IMR-90 (cell line): ENCODE results near the gene ITGA5. TPM values are rescaled to one million over a fixed set of nuclear protein-coding genes. Genes with fewer than 3 reads are reported as not detected.

ENCODE experiments used
- ATAC-seq: fragments of 200-7000 bp; cut with Tn5 transposase; 2 replicates; pipeline ENCODE4 v1.9.1; 2020; ENCODE audit warnings: low read depth, mild to moderate bottlenecking, moderate library complexity
- BruUV-seq: library from RNA; stranded (reverse); fragments of 400-500 nt; replicated peaks from 2 replicates; lab custom pipeline; 2021; lab: Mats Ljungman, UMichigan
- CTCF ChIA-PET: fragments of 300-600 bp; formaldehyde crosslinking; extraction: SDS; loops from one replicate; lab custom pipeline; 2021; ENCODE audit warnings: antibody characterized with exemption; lab: Yijun Ruan, JAX
- POLR2A ChIA-PET: fragments of 300-600 bp; sonication (Branson Sonifier 250); formaldehyde crosslinking; loops from one replicate; lab custom pipeline; 2022; ENCODE audit warnings: antibody characterized with exemption; ENCODE audit not compliant: unreplicated experiment; lab: Charles Lee
- DNase-seq: peaks from one replicate; pipeline ENCODE4 v3.0.0; 2013
- H2AFZ ChIP-seq: replicated peaks from 2 replicates; pipeline ENCODE3; 2013; ENCODE audit warnings: low read length, mild to moderate bottlenecking; ENCODE audit not compliant: poor library complexity
- H2AK5ac ChIP-seq: 2 replicates; pipeline ENCODE4 v1.6.1; 2013; ENCODE audit warnings: low read depth, low read length, inconsistent platforms
- H2AK9ac ChIP-seq: replicated peaks from 2 replicates; pipeline ENCODE3; 2013; ENCODE audit warnings: mild to moderate bottlenecking, low read depth, low read length, moderate library complexity; ENCODE audit not compliant: poor library complexity
- H2BK120ac ChIP-seq: 2 replicates; pipeline ENCODE4 v1.6.1; 2013; ENCODE audit warnings: low read depth, low read length, inconsistent platforms
- H2BK15ac ChIP-seq: 3 replicates; pipeline ENCODE4 v1.6.1; 2013; ENCODE audit warnings: low read depth, low read length, inconsistent platforms
- H2BK20ac ChIP-seq: 2 replicates; pipeline ENCODE4 v1.6.1; 2013; ENCODE audit warnings: low read depth, mild to moderate bottlenecking, inconsistent platforms, low read length, moderate library complexity
- H2BK5ac ChIP-seq: 2 replicates; pipeline ENCODE4 v1.6.1; 2013; ENCODE audit warnings: mild to moderate bottlenecking, low read depth, low read length, inconsistent platforms; ENCODE audit not compliant: poor library complexity, severe bottlenecking
- H3K14ac ChIP-seq: replicated peaks from 2 replicates; pipeline ENCODE4 v1.6.1; 2013; ENCODE audit warnings: low read depth, low read length, inconsistent platforms
- H3K18ac ChIP-seq: 2 replicates; pipeline ENCODE4 v1.6.1; 2013; ENCODE audit warnings: low read depth, low read length, control low read depth
- H3K23ac ChIP-seq: 2 replicates; pipeline ENCODE4 v1.6.1; 2013; ENCODE audit warnings: low read depth, low read length, inconsistent platforms
- H3K27ac ChIP-seq: 2 replicates; pipeline ENCODE4 v1.5.1; 2013; ENCODE audit warnings: mild to moderate bottlenecking, control low read depth, low read length; ENCODE audit not compliant: insufficient read depth
- H3K27me3 ChIP-seq: 2 replicates; pipeline ENCODE4 v1.6.1; 2013; ENCODE audit warnings: low read length; ENCODE audit not compliant: control insufficient read depth, insufficient read depth
- H3K36me3 ChIP-seq: 2 replicates; pipeline ENCODE4 v1.6.1; 2013; ENCODE audit warnings: low read length, mixed read lengths; ENCODE audit not compliant: control insufficient read depth, insufficient read depth
- H3K4ac ChIP-seq: 2 replicates; pipeline ENCODE4 v1.6.1; 2013; ENCODE audit warnings: low read depth, low read length, inconsistent platforms
- H3K4me1 ChIP-seq: 2 replicates; pipeline ENCODE4 v1.6.1; 2013; ENCODE audit warnings: low read length, mixed read lengths; ENCODE audit not compliant: control insufficient read depth, insufficient read depth
- H3K4me2 ChIP-seq: 2 replicates; pipeline ENCODE4 v1.6.1; 2013; ENCODE audit warnings: low read depth, mild to moderate bottlenecking, control low read depth, low read length, moderate library complexity
- H3K4me3 ChIP-seq: 2 replicates; pipeline ENCODE4 v1.5.1; 2013; ENCODE audit warnings: low read depth, mild to moderate bottlenecking, control low read depth, low read length, moderate library complexity; ENCODE audit not compliant: insufficient read depth
- H3K56ac ChIP-seq: 2 replicates; pipeline ENCODE4 v1.6.1; 2013; ENCODE audit warnings: low read length, inconsistent platforms; ENCODE audit not compliant: insufficient read depth; ENCODE audit errors: extremely low read depth
- H3K79me1 ChIP-seq, 2 experiments: 2 replicates each; pipeline ENCODE4 v1.6.1; 2013; ENCODE audit warnings: low read length in 2 of 2, inconsistent platforms in 1 of 2, low read depth in 1 of 2
- H3K9ac ChIP-seq: 2 replicates; pipeline ENCODE4 v1.6.1; 2013; ENCODE audit warnings: low read depth, low read length, control low read depth
- H3K9me1 ChIP-seq: 2 replicates; pipeline ENCODE4 v1.6.1; 2013; ENCODE audit warnings: low read length, inconsistent platforms; ENCODE audit not compliant: insufficient read depth
- H3K9me3 ChIP-seq: 2 replicates; pipeline ENCODE4 v1.6.1; 2013; ENCODE audit warnings: low read length; ENCODE audit not compliant: control insufficient read depth, insufficient read depth
- H4K20me1 ChIP-seq: 2 replicates; pipeline ENCODE4 v1.6.1; 2013; ENCODE audit warnings: low read length, inconsistent platforms; ENCODE audit not compliant: insufficient read depth
- H4K5ac ChIP-seq: 2 replicates; pipeline ENCODE4 v1.6.1; 2013; ENCODE audit warnings: mild to moderate bottlenecking, low read depth, low read length, control low read depth
- H4K8ac ChIP-seq, 2 experiments: 2 replicates each; pipeline ENCODE4 v1.6.1; 2013; ENCODE audit warnings: low read depth in 2 of 2, low read length in 2 of 2, control low read depth in 1 of 2, inconsistent platforms in 1 of 2
- H4K91ac ChIP-seq: 2 replicates; pipeline ENCODE4 v1.6.1; 2013; ENCODE audit warnings: low read depth, low read length, inconsistent platforms; ENCODE audit not compliant: insufficient read depth
- CEBPB ChIP-seq: IDR thresholded peaks from 2 replicates; pipeline ENCODE4 v1.6.1; 2012; ENCODE audit warnings: low read depth, low read length, improper control_type of control experiment
- CHD1 ChIP-seq: IDR thresholded peaks from 2 replicates; pipeline ENCODE4 v1.6.1; 2012; ENCODE audit warnings: low read depth, low read length, improper control_type of control experiment
- FOS ChIP-seq: fragments of 150-350 bp; IDR thresholded peaks from 2 replicates; pipeline ENCODE4 v1.6.1; 2016; ENCODE audit warnings: low read depth, low read length
- RAD21 ChIP-seq: IDR thresholded peaks from 2 replicates; pipeline ENCODE4 v1.6.1; 2012; ENCODE audit warnings: low read length, improper control_type of control experiment
- WGBS, 2 experiments: methylation state at CpG; one replicate each; pipeline versions ENCODE4 v1.1.5 to v1.1.7; 2013; ENCODE audit warnings: missing lambda C conversion rate in 2 of 2; ENCODE audit not compliant: insufficient read length in 1 of 2; ENCODE audit errors: extremely low coverage in 2 of 2; 5-methylcytosine and 5-hydroxymethylcytosine counted together
- dilution Hi-C: fragments of 300-500 bp; cut with HindIII; formaldehyde crosslinking; loops from one replicate; pipeline ENCODE4 v1.14.3; 2018; ENCODE audit warnings: low sequenced_read_pairs; ENCODE audit not compliant: unreplicated experiment
- in situ Hi-C: fragments of 300-500 bp; cut with MboI; formaldehyde crosslinking; loops from 3 replicates; pipeline ENCODE4 v1.14.3; 2019; ENCODE audit warnings: low sequenced_read_pairs, inconsistent platforms, mixed read lengths
- intact Hi-C: fragments of 100-400 bp; cut with micrococcal nuclease; formaldehyde crosslinking; loops from 2 replicates; pipeline ENCODE4 v1.10.0; 2022
- polyA plus RNA-seq, 3 experiments: library from polyadenylated mRNA; depleted of rRNA; stranded (reverse); fragments of >200 nt; gene quantifications; 2 replicates each; pipeline ENCODE4 v1.2.3, GENCODE V29; 2012; ENCODE audit warnings: low replicate concordance in 1 of 3
- total RNA-seq: library from RNA; depleted of rRNA; stranded (reverse); fragments of >200 nt; gene quantifications from 2 replicates; pipeline ENCODE4 v1.2.3, GENCODE V29; 2012
- TF ChIP-seq, protein P1 (sequence below): fragments of 150-350 bp; IDR thresholded peaks from 2 replicates; pipeline ENCODE4 v1.6.1; 2016; ENCODE audit warnings: low read depth, mild to moderate bottlenecking, low read length, moderate library complexity, borderline replicate concordance
- TF ChIP-seq, protein P2 (sequence below): fragments of 150-350 bp; IDR thresholded peaks from 2 replicates; pipeline ENCODE4 v1.6.1; 2017; ENCODE audit warnings: mild to moderate bottlenecking, antibody characterized with exemption, low read length, low read depth

ITGA5 gene
- total and polyA plus RNA-seq, 2 of the 4 experiments (the other 2 are of a cell fraction), result 159 to 259 TPM

DNA sequence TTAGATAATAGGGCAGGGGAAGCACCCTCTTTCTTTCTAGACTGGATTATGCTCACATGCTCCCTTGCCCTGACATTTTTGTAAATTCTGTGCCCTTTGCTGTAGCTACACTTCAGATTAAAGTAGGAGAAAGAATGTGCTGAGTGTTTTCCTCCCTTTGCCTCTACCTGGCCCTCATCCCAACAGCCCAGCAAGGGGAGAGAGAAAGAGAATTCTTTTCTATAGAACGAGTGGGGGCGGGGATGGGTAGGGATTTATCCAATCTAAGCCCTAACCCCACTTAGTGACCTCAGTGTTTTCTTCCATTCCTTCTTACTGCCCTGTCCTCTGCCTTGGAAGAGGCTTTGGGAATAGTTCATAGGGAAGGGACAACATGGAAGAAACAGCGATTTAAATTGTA, 68.3 kb downstream of the ITGA5 start:
- TF ChIP-seq FOS, result no peak
- no peak for TF ChIP-seq RAD21
- no peak for TF ChIP-seq CEBPB
- TF ChIP-seq CHD1, result no peak
- TF ChIP-seq, protein P1, sequence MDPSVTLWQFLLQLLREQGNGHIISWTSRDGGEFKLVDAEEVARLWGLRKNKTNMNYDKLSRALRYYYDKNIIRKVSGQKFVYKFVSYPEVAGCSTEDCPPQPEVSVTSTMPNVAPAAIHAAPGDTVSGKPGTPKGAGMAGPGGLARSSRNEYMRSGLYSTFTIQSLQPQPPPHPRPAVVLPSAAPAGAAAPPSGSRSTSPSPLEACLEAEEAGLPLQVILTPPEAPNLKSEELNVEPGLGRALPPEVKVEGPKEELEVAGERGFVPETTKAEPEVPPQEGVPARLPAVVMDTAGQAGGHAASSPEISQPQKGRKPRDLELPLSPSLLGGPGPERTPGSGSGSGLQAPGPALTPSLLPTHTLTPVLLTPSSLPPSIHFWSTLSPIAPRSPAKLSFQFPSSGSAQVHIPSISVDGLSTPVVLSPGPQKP, result no peak
- TF ChIP-seq, protein P2, sequence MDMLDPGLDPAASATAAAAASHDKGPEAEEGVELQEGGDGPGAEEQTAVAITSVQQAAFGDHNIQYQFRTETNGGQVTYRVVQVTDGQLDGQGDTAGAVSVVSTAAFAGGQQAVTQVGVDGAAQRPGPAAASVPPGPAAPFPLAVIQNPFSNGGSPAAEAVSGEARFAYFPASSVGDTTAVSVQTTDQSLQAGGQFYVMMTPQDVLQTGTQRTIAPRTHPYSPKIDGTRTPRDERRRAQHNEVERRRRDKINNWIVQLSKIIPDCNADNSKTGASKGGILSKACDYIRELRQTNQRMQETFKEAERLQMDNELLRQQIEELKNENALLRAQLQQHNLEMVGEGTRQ, result no peak
- Histone ChIP-seq H3K18ac (no peak overlapping the region), H4K20me1 (no peaks in the 10 kb centered on the region), H3K9ac (no peak overlapping the region), H2AK9ac (no peak overlapping the region), H3K79me1 (0 out of 4 replicates have a peak, but pooled peaks cover 0 to 3% of the 10 kb centered on the region in 2 experiments), H3K14ac (no peak overlapping the region), H4K91ac (no peak overlapping the region), H3K4me2 (no peak overlapping the region), H3K36me3 (peaks cover 42% of the 10 kb centered on the region), H4K8ac (no peak overlapping the region), H4K5ac (no peak overlapping the region), H2AK5ac (no peak overlapping the region), H3K9me1 (peaks cover 8% of the 10 kb centered on the region; the same call in 1 of the 2 replicates), H2BK120ac (no peak overlapping the region), H2AFZ (no peak overlapping the region), H2BK5ac (no peak overlapping the region), H3K23ac (no peak overlapping the region), H3K27ac (no peak overlapping the region), H3K56ac (no peak overlapping the region), H3K4me1 (peaks cover 21% of the 10 kb centered on the region), H3K4ac (no peak overlapping the region), H3K4me3 (no peak overlapping the region), H3K27me3 (no peaks in the 10 kb centered on the region), H3K9me3 (no peaks in the 10 kb centered on the region), H2BK20ac (no peak overlapping the region), H2BK15ac (no peak overlapping the region)
- WGBS, 2 experiments, result no CpG with 5 or more reads among the region's 3 CpGs
- ATAC-seq, result no peak
- no peak for DNase-seq
- POLR2A ChIA-PET, result no interaction called here
- in situ Hi-C loops (no loop called here), dilution Hi-C loops (no loop called here), intact Hi-C loops (no loop called here)
- no TSS peak for BruUV-seq
- CTCF ChIA-PET, result interaction anchor here (0.8 kb wide), 1 partner anchor 9 kb away, joined by 3 read pairs; no protein-coding TSS in a partner anchor
